Erythroblast (primary cell): Measurements from ENCODE around the gene MOB4.

Experiments used
- GATA1 ChIP-seq: IDR thresholded peaks from 2 replicates; pipeline ENCODE4 v1.6.1; 2011; ENCODE audit warnings: low read depth, mild to moderate bottlenecking, control low read depth, low read length, moderate library complexity
- POLR2A ChIP-seq: IDR thresholded peaks from 2 replicates; pipeline ENCODE4 v1.6.1; 2011; ENCODE audit warnings: mild to moderate bottlenecking, low read length

DNA sequence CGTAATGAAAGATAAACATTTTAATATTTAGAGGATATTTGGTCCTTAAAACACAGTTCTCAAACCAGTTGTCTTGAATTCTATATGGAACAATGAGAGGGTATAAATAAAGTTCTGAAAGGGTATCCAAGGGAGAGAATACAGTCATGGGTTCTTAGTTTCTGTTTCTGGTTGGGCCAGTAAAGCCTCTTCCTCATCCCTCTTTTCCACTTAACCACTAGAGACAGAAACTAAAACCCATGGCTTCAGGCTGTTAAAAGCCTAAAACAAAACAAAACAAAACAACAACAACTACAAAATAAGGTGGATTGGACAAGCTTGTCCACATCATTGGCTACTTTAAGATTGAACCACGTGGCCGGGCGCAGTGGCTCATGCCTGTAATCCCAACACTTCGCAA, 43.7 kb upstream of the MOB4 start:
- TF ChIP-seq POLR2A (no peak), GATA1 (no peak)
